ENCODE measurements around the gene BMP8B. TPM values are rescaled to one million over a fixed set of nuclear protein-coding genes. Genes with fewer than 3 reads are reported as not detected.
"Not testable (repeated sequence)": the region's sequence is repeated elsewhere in the genome, so short reads cannot be mapped to it uniquely, and the experiment has no call there.

Gene BMP8B
- total and polyA plus RNA-seq, 2 donors (not counting 1 experiment from before 2014, with no cell fraction given), result 1.5 to 2.3 TPM

GRCh38 chr1:39779137-39779536, 9.5 kb downstream of the BMP8B start:
- intact Hi-C loops (cut with micrococcal nuclease), result no loop called here
- H3K9me3 ChIP-seq (ENCODE audit: control extremely low read depth in 1 of 3, control insufficient read depth in 2 of 3, insufficient read depth in 1 of 3, low read length in 2 of 3), result peaks cover 0 to 3% (median 0%) of the 10 kb centered on the region in 3 donors
- peaks cover 0 to 5% of the 10 kb centered on the region in 2 donors for H3K4me1 ChIP-seq (ENCODE audit: control insufficient read depth in 2 of 2, insufficient read depth in 2 of 2, low read length in 2 of 2)
- H3K27ac ChIP-seq (ENCODE audit: low read length in 2 of 2), result no peak overlapping the region
- no peak overlapping the region for H3K4me2 ChIP-seq (replicated peaks; ENCODE audit: low read depth, low read length, poor library complexity, severe bottlenecking)
- no peaks in the 10 kb centered on the region for H3K27me3 Mint-ChIP-seq
- whole genome bisulfite sequencing (ENCODE audit: insufficient coverage), result 20% methylated on average over 4 of the region's 7 CpGs
- no peaks in the 10 kb centered on the region for H3K36me3 ChIP-seq (replicated peaks in 1 of 2; ENCODE audit: control extremely low read depth in 1 of 2, control insufficient read depth in 1 of 2, extremely low read depth in 1 of 2, insufficient read depth in 2 of 2, low read length in 1 of 2)
- no peak overlapping the region for H2AFZ ChIP-seq (ENCODE audit: insufficient read depth, low read depth, low read length, poor library complexity, severe bottlenecking)
- no peak overlapping the region for H3K9ac ChIP-seq (ENCODE audit: low read length)
- H3K4me3 ChIP-seq (ENCODE audit: control extremely low read depth in 1 of 5, extremely low read depth in 1 of 5, insufficient read depth in 1 of 5, low read depth in 2 of 5, low read length in 4 of 5), result no peak overlapping the region
- TF ChIP-seq CTCF (IDR thresholded peaks at IDR 0.05), result no peak
- TF ChIP-seq EZH2 (IDR thresholded peaks at IDR 0.05; ENCODE audit: borderline replicate concordance, insufficient read depth, low read depth, low read length, poor library complexity, severe bottlenecking), result no peak
- no peak overlapping the region for H3K4me3 Mint-ChIP-seq
- DNase-seq (no peak), ATAC-seq (ENCODE audit: low read depth) (no peak)
- H3K4me1 Mint-ChIP-seq, result peaks cover 10% of the 10 kb centered on the region
- POLR2A ChIA-PET, result no interaction called here
- H3K9me3 Mint-ChIP-seq (ENCODE audit: insufficient read depth), result no peaks in the 10 kb centered on the region
- no peaks in the 10 kb centered on the region for H3K79me2 ChIP-seq (ENCODE audit: control insufficient read depth, insufficient read depth, low read length)
- H3K27me3 ChIP-seq (replicated peaks in 1 of 4; ENCODE audit: control extremely low read depth in 1 of 4, control insufficient read depth in 3 of 4, insufficient read depth in 4 of 4, low read length in 3 of 4), result no peaks in the 10 kb centered on the region
- no peaks in the 10 kb centered on the region for H4K20me1 ChIP-seq (ENCODE audit: control insufficient read depth, insufficient read depth, low read length, poor library complexity, severe bottlenecking)
- CTCF ChIA-PET, result no interaction called here
- no peak overlapping the region for H3K27ac Mint-ChIP-seq

GRCh38 chr1:39778463-39779099, 10.1 kb downstream of the BMP8B start:
- H3K4me3 ChIP-seq (ENCODE audit: control extremely low read depth in 1 of 5, extremely low read depth in 1 of 5, insufficient read depth in 1 of 5, low read depth in 2 of 5, low read length in 4 of 5); H3K79me2 ChIP-seq (ENCODE audit: control insufficient read depth, insufficient read depth, low read length); ATAC-seq (ENCODE audit: low read depth); POLR2A ChIA-PET; H3K9me3 ChIP-seq (ENCODE audit: control extremely low read depth in 1 of 3, control insufficient read depth in 2 of 3, insufficient read depth in 1 of 3, low read length in 2 of 3); H3K4me1 Mint-ChIP-seq; H3K4me1 ChIP-seq (ENCODE audit: control insufficient read depth in 2 of 2, insufficient read depth in 2 of 2, low read length in 2 of 2); H3K4me2 ChIP-seq (replicated peaks; ENCODE audit: low read depth, low read length, poor library complexity, severe bottlenecking); DNase-seq; H3K27ac Mint-ChIP-seq; H3K27me3 Mint-ChIP-seq; CTCF ChIA-PET; H3K27me3 ChIP-seq (replicated peaks in 1 of 4; ENCODE audit: control extremely low read depth in 1 of 4, control insufficient read depth in 3 of 4, insufficient read depth in 4 of 4, low read length in 3 of 4); H4K20me1 ChIP-seq (ENCODE audit: control insufficient read depth, insufficient read depth, low read length, poor library complexity, severe bottlenecking); H2AFZ ChIP-seq (ENCODE audit: insufficient read depth, low read depth, low read length, poor library complexity, severe bottlenecking); H3K9ac ChIP-seq (ENCODE audit: low read length); H3K36me3 ChIP-seq (replicated peaks in 1 of 2; ENCODE audit: control extremely low read depth in 1 of 2, control insufficient read depth in 1 of 2, extremely low read depth in 1 of 2, insufficient read depth in 2 of 2, low read length in 1 of 2); H3K27ac ChIP-seq (ENCODE audit: low read length in 2 of 2); intact Hi-C loops (cut with micrococcal nuclease); H3K4me3 Mint-ChIP-seq; H3K9me3 Mint-ChIP-seq (ENCODE audit: insufficient read depth): not testable (repeated sequence)
- WGBS (ENCODE audit: insufficient coverage), result 98% methylated on average over 5 of the region's 12 CpGs

- H3K27ac ChIP-seq (ENCODE audit: low read length in 2 of 2), result not testable (repeated sequence)
Measured at GRCh38 chr1:39777896-39778295, 10.8 kb downstream of the BMP8B start.

More at GRCh38 chr1:39777896-39778295, 10.8 kb downstream of the BMP8B start:
- H3K9ac ChIP-seq (ENCODE audit: low read length); H3K27ac Mint-ChIP-seq; H3K4me3 Mint-ChIP-seq; intact Hi-C loops (cut with micrococcal nuclease); ATAC-seq (ENCODE audit: low read depth); CTCF ChIA-PET; H3K27me3 ChIP-seq (replicated peaks in 1 of 4; ENCODE audit: control extremely low read depth in 1 of 4, control insufficient read depth in 3 of 4, insufficient read depth in 4 of 4, low read length in 3 of 4); H2AFZ ChIP-seq (ENCODE audit: insufficient read depth, low read depth, low read length, poor library complexity, severe bottlenecking); H3K9me3 Mint-ChIP-seq (ENCODE audit: insufficient read depth); H3K4me2 ChIP-seq (replicated peaks; ENCODE audit: low read depth, low read length, poor library complexity, severe bottlenecking); H3K4me1 Mint-ChIP-seq; DNase-seq; H3K4me3 ChIP-seq (ENCODE audit: control extremely low read depth in 1 of 5, extremely low read depth in 1 of 5, insufficient read depth in 1 of 5, low read depth in 2 of 5, low read length in 4 of 5); H3K27me3 Mint-ChIP-seq; H3K36me3 ChIP-seq (replicated peaks in 1 of 2; ENCODE audit: control extremely low read depth in 1 of 2, control insufficient read depth in 1 of 2, extremely low read depth in 1 of 2, insufficient read depth in 2 of 2, low read length in 1 of 2); H3K4me1 ChIP-seq (ENCODE audit: control insufficient read depth in 2 of 2, insufficient read depth in 2 of 2, low read length in 2 of 2); H4K20me1 ChIP-seq (ENCODE audit: control insufficient read depth, insufficient read depth, low read length, poor library complexity, severe bottlenecking); H3K9me3 ChIP-seq (ENCODE audit: control extremely low read depth in 1 of 3, control insufficient read depth in 2 of 3, insufficient read depth in 1 of 3, low read length in 2 of 3); H3K79me2 ChIP-seq (ENCODE audit: control insufficient read depth, insufficient read depth, low read length); POLR2A ChIA-PET: not testable (repeated sequence)
- WGBS (ENCODE audit: insufficient coverage), result 99% methylated on average over 11 of the region's 17 CpGs

Data from B cell (primary cell).